Activated CD4-positive, alpha-beta T cell treated with anti-CD3 and anti-CD28 coated beads, Interleukin-2, amount 50 U/mL, for 16 hours (primary cell): ENCODE measurements around the gene UNC5CL.

Experiments used
- DNase-seq: peaks from one replicate; pipeline ENCODE4 v3.0.0-alpha.2; 2020

Gene UNC5CL

DNA sequence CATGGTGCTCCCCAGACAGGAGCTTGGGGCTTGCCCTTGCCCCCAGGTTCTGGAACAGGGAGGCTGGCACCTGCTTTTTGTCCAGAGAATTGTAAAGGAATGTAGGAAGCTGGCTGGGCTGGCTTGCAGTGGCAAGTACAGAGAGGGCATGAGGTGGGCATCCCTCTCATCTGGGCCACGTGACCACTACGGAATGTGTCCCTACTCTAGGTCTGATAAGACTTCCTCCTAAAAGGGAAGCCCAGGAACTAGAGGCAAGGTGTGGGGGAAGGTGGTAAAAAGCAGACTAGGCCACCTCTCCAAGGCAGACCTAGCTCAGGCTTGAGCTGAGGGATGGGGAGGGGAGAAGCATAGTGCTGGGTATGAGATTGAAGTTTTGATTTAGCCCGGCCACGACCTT lies 38.8 kb downstream of the UNC5CL start:
- DNase-seq: no peak

- DNase-seq: no peak
Observed at GRCh38 chr6:40999569-40999968, 39.5 kb downstream of the UNC5CL start.

DNA sequence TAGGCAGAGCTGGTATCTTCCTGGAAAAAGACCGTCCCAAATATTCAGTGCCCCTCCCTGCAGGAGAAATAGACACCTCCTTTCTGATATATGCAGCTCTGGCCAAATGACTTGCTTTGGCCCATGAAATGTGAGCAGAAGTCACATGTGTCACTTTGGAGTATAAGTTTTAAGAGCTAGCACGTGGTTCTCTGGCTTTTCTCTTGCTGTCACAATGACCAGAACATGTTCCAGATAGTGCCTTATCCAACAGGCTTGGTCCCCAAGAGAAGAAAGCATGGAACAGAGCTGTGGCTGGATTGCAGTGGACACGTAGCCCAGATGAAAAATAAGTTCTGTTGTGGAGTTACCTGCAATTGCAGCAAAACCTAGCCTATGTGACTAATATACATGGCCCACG lies 40.4 kb downstream of the UNC5CL start:
- no peak for DNase-seq

DNA sequence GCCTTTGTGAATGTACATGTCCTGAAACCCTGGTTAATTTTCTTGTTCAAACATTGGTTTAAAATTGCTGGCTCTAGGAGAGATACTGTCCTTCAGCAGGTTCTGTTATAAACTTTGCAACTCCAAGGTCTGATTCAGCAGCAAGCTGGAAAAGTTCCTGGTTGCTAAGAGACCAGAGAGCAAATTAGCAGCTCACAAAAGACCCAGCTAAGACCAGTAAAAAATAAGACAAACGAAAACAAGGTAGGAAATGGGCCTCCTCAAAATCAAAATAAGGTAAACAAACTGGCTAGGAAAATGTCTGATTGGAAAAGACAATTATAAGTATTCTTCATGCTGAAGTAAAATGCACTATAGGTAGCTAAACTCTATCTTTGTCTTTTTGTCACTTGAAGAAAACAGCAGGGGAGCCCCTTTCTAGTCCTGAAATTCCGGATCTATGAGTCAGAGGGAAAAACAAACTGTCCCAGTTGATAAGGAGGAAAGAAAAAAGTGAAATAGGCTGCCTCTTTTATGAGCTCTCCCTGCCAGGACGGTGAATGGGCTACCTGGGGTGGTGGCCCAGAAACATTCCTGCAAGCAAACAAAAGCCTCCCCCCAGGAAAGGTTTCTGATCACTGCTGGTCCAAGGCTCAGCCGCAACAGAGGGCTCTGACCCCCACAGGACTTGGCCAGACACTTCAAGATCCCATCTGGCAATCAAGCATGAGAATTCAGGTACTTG lies 41.6 kb downstream of the UNC5CL start:
- DNase-seq: no peak

GRCh38 chr6:40996591-40997233 lies 42.3 kb downstream of the UNC5CL start:
- no peak for DNase-seq

DNA sequence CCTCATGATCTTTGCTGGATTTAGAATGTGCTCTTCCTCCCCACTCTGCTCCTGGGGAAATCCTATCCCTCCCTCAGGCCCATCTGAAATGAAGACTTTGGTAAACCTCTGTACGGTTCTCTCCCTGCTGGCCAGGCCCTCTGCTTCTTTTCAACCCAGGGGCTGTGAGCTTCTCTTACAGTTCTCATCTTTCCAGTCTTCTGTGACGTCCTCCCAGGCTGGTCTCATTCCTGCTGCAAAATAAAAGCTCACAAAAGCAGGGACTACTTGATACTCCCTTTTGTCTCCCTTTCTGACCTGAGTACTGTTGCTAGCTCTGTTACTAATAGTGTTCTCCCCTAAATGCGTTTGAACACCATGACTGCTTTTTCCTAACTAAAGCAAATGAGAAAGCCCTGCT lies 46.3 kb downstream of the UNC5CL start:
- DNase-seq: no peak

DNA sequence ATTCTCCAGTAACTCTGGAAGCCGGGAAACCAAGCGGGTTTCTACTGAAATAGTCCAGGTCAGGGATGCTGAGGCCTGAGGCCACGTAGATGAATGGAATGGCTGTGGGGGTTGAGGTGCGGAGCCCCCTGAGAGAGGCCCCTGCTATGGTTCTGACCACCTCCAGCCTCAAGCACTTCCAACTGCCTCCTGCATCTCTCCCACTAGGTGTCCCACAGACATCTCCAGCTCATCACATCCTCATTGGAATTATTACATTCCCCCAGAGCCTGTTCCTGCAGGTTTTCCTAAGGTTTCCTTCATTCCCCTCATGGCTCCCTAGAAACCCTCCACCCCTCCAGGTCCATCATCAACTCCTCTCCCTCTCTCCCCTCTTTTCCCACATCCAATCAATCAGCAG lies 48.7 kb downstream of the UNC5CL start:
- DNase-seq: no peak

GRCh38 chr6:40989204-40990169 lies 49.5 kb downstream of the UNC5CL start:
- no peak for DNase-seq

DNA sequence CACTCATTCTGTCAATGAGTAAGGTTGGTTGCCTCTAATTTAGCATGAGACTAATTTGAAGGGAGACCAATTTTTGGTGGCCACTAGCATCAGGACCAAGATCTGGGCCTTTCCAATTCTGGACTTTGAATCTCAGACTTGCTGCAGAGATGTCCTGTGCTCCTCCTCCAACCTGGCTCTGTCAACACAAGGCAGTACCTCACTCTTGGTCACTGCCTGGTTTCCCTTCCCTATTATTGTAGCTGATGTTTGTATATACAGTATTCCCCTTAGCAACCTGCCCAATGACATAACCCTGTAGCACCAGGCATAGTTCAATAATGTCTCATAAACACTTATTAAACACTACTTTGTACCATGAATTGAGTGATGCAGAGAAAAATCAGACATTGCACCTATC lies 50.4 kb downstream of the UNC5CL start:
- DNase-seq: no peak

DNA sequence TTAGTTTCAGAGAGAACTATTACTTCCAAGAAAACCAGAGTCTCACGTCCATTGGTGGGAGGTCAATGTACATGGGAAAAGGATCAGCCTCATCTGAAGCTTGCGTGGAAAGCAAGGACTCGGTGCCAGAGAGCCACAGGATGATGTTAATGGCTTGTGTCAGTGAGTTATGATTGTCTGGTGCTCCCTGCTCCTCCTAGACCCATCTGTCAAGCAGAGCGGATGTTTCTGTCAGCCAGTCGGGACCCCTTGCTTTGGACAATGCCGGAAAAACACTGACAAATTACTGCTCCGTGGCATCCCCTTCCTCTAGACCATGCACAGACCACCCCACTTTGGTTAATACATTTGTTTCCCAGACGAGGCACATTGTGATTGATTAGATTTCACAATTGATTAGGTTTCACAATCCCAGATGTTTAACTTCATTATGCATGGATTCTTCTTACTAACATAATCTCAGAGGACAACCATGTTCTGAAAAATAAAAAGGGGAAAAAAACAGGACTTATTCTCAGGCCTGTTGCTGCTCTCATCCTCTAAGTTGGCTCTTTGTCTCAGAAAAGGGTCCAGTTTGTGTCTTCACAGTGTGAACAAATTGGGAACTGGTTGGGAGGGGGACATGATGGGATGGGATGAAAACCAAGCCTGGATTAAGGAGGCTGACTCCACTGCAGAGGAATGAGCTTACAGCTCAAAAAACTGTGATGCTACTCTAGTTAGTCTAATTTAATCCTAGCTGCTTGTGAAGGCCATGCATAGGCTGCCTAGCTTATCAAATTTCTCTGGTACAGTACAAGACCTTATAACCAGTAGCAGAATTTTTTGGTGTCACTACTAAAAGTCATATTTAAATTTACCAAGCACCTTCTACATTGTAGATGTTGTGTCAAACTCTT lies 51.9 kb downstream of the UNC5CL start:
- DNase-seq: no peak

DNA sequence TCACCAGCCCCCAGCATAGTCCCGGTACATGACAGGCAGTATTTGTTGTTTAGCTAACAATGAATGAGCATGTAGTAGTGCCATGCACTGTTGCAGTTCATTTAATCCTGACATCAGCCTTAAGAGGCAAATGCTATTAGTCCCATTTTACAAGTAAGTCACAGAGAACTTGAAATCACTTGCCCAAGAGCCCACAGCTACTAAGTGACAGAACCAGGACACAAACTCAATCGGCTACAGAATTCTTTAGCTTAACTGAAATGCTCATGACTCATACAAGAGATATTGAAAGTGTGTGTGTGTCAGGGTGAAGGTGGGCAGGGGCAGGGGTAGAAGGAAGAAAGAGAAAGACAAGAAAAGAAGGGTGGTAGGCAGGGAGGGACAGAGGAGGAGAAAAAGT lies 52.7 kb downstream of the UNC5CL start:
- DNase-seq: no peak

GRCh38 chr6:40983752-40984151 lies 55.3 kb downstream of the UNC5CL start:
- no peak for DNase-seq

DNA sequence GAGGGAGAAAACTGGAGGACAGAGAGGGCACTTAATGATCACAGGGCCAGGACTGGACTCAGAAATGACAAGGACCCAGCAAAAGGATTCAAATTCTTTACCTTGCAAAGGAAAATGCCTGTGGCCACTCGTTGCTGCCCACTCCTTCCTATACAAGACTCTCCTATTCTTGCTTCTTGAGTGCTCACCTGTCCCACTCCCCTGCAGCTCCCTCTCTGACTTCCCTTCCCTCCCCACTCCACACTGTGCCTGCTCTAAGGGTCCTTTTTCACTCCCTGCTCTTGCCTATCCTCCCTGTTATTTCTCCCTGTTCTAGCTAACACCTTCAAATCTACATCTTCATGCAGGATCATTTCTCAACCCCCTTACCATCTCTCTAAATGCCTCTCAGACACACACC lies 56.1 kb downstream of the UNC5CL start:
- DNase-seq: no peak

- no peak for DNase-seq
Observed at GRCh38 chr6:40978687-40979289, 60.2 kb downstream of the UNC5CL start.

DNA sequence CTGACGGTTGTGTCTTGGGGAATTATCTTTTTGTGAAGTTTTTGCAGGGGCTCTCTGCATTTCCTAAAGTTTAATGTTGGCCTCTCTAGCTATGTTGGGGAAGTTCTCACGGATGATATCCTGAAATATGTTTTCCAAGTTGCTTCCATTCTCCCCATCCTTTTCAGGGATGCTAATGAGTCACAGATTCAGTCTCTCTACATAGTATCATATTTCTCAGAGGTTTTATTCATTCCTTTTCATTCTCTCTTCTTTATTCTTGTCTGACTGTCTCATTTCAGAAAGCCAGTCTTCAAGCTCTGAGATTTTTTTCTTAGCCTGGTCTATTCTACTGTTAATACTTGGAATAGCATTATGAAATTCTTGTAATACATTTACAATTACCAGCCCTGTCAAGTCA lies 61.3 kb downstream of the UNC5CL start:
- no peak for DNase-seq

GRCh38 chr6:40977085-40977484 lies 61.9 kb downstream of the UNC5CL start:
- DNase-seq: no peak
